CD4-positive, alpha-beta T cell (primary cell): ENCODE data around the gene DNAJB6. TPM values are rescaled to one million over a fixed set of nuclear protein-coding genes. Genes with fewer than 3 reads are reported as not detected.

Experiments used
- ATAC-seq: fragments of 200-7000 bp; cut with Tn5 transposase; one replicate; pipeline ENCODE4 v1.10.0; 2022; ENCODE audit warnings: mild to moderate bottlenecking; ENCODE audit not compliant: poor library complexity
- CTCF ChIA-PET: fragments of 350-600 bp; sonication (Branson Sonifier 250); formaldehyde crosslinking; loops from one replicate; lab custom pipeline; 2021; ENCODE audit warnings: antibody characterized with exemption, inconsistent platforms; lab: Charles Lee
- POLR2A ChIA-PET: fragments of 350-600 bp; sonication (Branson Sonifier 250); formaldehyde crosslinking; loops from one replicate; lab custom pipeline; 2021; ENCODE audit warnings: antibody characterized with exemption, inconsistent platforms; lab: Charles Lee
- DNase-seq, 14 experiments: peaks; one replicate each; pipeline ENCODE4 v3.0.0-alpha.2; 2013 to 2020; ENCODE audit warnings: mixed read lengths in 2 of 14
- H3K27ac ChIP-seq, 2 donors: one replicate each; pipeline versions ENCODE4 v1.5.1 to v1.7.0; 2013; ENCODE audit warnings: low read length in 2 of 2, low read depth in 1 of 2, mild to moderate bottlenecking in 1 of 2
- H3K27me3 ChIP-seq, 2 experiments: 1 replicate in 1 of 2; 2 replicates in 1 of 2; pipeline versions ENCODE4 v1.6.1 to v1.7.0; 2013; ENCODE audit warnings: low read length in 2 of 2, control low read depth in 1 of 2, mild to moderate bottlenecking in 1 of 2, moderate library complexity in 1 of 2; ENCODE audit not compliant: insufficient read depth in 2 of 2, control insufficient read depth in 1 of 2
- H3K36me3 ChIP-seq: one replicate; pipeline ENCODE4 v1.6.1; 2013; ENCODE audit warnings: low read length, control low read depth; ENCODE audit not compliant: insufficient read depth
- H3K4me1 ChIP-seq: one replicate; pipeline ENCODE4 v1.6.1; 2013; ENCODE audit warnings: low read length, control low read depth; ENCODE audit not compliant: insufficient read depth
- H3K4me3 ChIP-seq: one replicate; pipeline ENCODE4 v1.5.1; 2013; ENCODE audit warnings: mild to moderate bottlenecking, low read length, moderate library complexity
- H3K9me3 ChIP-seq, 2 experiments: 1 replicate in 1 of 2; 2 replicates in 1 of 2; pipeline versions ENCODE4 v1.6.1 to v1.7.0; 2013; ENCODE audit warnings: low read length in 2 of 2, mild to moderate bottlenecking in 2 of 2, control low read depth in 1 of 2, moderate library complexity in 1 of 2; ENCODE audit not compliant: control insufficient read depth in 1 of 2, insufficient read depth in 1 of 2
- H3K27ac Mint-ChIP-seq: one replicate; pipeline ENCODE4 v1.8.0; 2020; ENCODE audit warnings: mixed read lengths
- H3K27me3 Mint-ChIP-seq: one replicate; pipeline ENCODE4 v1.8.0; 2021; ENCODE audit warnings: mixed read lengths
- H3K36me3 Mint-ChIP-seq: one replicate; pipeline ENCODE4 v1.8.0; 2021; ENCODE audit warnings: low read depth, mixed read lengths
- H3K4me1 Mint-ChIP-seq: one replicate; pipeline ENCODE4 v1.8.0; 2021; ENCODE audit warnings: low read depth, mixed read lengths
- H3K4me3 Mint-ChIP-seq: one replicate; pipeline ENCODE4 v1.8.0; 2020; ENCODE audit warnings: mild to moderate bottlenecking, mixed read lengths
- H3K9me3 Mint-ChIP-seq: one replicate; pipeline ENCODE4 v1.8.0; 2020; ENCODE audit warnings: mixed read lengths
- intact Hi-C, 2 experiments: fragments of 100-400 bp; cut with DNase I in 1 of 2; cut with micrococcal nuclease in 1 of 2; formaldehyde crosslinking; loops; one replicate each; pipeline versions ENCODE4 v1.15.1 to v1.9.0; 2023 to 2025; cut with DNase I, micrococcal nuclease
- total RNA-seq, 174 experiments: library from RNA in 2 of 174; stranded (reverse) in 2 of 174; gene quantifications; one replicate each; pipeline ENCODE4 v1.2.3 and lab custom pipeline; 2021 to 2026
- TF ChIP-seq, protein P1 (sequence below): fragments of 200-600 bp; IDR thresholded peaks from one replicate; pipeline ENCODE4 v1.8.0; 2022; ENCODE audit warnings: antibody characterized with exemption, mild to moderate bottlenecking

DNAJB6 gene
- total RNA-seq, 2 experiments from 2014 or later = 232 to 242 TPM

DNA sequence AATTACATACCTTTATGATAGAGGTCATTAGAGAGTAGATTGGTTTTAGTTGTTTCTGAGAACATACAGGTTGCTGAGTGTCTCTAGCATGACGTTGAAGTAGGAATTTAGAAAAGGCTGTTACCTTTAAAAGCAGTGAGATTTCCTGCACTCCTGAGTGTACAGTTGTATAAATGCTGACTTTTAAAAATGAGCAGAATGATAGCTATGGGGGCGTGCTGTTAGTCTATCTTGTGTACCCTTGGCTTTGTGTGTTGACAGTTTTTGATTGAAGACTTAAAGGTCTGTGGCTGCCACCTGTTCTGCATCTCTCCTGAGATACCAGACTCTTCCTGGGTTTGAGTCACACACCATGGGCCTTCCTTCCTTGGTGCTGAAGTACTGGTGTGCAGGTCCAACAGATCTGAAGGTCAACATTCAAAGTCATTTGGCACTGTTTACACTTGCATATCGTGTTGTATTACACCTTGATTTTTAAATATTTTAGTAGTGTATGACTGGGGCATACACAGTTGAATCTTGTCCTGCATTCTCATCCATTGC lies 23.8 kb downstream of the DNAJB6 start:
- H3K27ac ChIP-seq = no peak overlapping the region
- H3K9me3 Mint-ChIP-seq = no peaks in the 10 kb centered on the region
- no peaks in the 10 kb centered on the region for H3K27me3 ChIP-seq
- H3K27ac Mint-ChIP-seq = no peak overlapping the region
- intact Hi-C loops = no loop called here
- H3K9me3 ChIP-seq = no peaks in the 10 kb centered on the region
- H3K27me3 Mint-ChIP-seq = no peaks in the 10 kb centered on the region
- DNase-seq = no peak
- H3K4me1 ChIP-seq = peaks cover 23% of the 10 kb centered on the region
- ATAC-seq = no peak
- peaks cover 92% of the 10 kb centered on the region for H3K36me3 Mint-ChIP-seq
- CTCF ChIA-PET = no interaction called here
- no peak overlapping the region for H3K4me3 ChIP-seq
- peaks cover 87% of the 10 kb centered on the region for H3K36me3 ChIP-seq
- TF ChIP-seq, protein P1, sequence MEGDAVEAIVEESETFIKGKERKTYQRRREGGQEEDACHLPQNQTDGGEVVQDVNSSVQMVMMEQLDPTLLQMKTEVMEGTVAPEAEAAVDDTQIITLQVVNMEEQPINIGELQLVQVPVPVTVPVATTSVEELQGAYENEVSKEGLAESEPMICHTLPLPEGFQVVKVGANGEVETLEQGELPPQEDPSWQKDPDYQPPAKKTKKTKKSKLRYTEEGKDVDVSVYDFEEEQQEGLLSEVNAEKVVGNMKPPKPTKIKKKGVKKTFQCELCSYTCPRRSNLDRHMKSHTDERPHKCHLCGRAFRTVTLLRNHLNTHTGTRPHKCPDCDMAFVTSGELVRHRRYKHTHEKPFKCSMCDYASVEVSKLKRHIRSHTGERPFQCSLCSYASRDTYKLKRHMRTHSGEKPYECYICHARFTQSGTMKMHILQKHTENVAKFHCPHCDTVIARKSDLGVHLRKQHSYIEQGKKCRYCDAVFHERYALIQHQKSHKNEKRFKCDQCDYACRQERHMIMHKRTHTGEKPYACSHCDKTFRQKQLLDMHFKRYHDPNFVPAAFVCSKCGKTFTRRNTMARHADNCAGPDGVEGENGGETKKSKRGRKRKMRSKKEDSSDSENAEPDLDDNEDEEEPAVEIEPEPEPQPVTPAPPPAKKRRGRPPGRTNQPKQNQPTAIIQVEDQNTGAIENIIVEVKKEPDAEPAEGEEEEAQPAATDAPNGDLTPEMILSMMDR = no peak
- peaks cover 56% of the 10 kb centered on the region for H3K4me1 Mint-ChIP-seq
- POLR2A ChIA-PET = no interaction called here
- no peak overlapping the region for H3K4me3 Mint-ChIP-seq

DNA sequence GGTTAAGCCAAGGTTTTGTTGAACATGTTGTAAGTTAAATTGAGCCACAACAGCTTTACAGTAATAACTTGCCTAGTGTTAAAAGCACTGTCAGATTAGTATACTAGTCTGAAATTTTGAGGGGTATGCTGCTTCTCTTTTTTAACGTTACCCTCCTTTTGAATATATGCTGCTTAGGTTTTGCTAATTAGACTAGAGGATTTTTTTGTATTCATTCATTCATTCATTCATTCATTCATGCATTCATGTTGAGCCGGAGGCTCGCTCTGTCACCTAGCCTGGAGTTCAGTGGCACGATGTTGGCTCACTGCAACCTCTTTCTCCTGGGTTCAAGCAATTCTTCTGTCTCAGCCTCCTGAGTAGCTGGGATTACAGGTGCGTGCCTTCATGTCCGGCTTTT lies 24.7 kb downstream of the DNAJB6 start:
- H3K36me3 ChIP-seq = peaks cover 87% of the 10 kb centered on the region
- H3K27me3 ChIP-seq = no peaks in the 10 kb centered on the region
- no peaks in the 10 kb centered on the region for H3K9me3 ChIP-seq
- H3K4me3 ChIP-seq = no peak overlapping the region
- ATAC-seq = no peak
- no peaks in the 10 kb centered on the region for H3K27me3 Mint-ChIP-seq
- ChIA-PET POLR2A (no interaction called here), CTCF (no interaction called here)
- H3K4me1 Mint-ChIP-seq = peaks cover 47% of the 10 kb centered on the region
- H3K27ac ChIP-seq = no peak overlapping the region
- H3K9me3 Mint-ChIP-seq = no peaks in the 10 kb centered on the region
- intact Hi-C loops = no loop called here
- TF ChIP-seq, protein P1 = no peak
- no peak for DNase-seq
- peaks cover 14% of the 10 kb centered on the region for H3K4me1 ChIP-seq
- H3K27ac Mint-ChIP-seq = no peak overlapping the region
- no peak overlapping the region for H3K4me3 Mint-ChIP-seq
- peaks cover 92% of the 10 kb centered on the region for H3K36me3 Mint-ChIP-seq

DNA sequence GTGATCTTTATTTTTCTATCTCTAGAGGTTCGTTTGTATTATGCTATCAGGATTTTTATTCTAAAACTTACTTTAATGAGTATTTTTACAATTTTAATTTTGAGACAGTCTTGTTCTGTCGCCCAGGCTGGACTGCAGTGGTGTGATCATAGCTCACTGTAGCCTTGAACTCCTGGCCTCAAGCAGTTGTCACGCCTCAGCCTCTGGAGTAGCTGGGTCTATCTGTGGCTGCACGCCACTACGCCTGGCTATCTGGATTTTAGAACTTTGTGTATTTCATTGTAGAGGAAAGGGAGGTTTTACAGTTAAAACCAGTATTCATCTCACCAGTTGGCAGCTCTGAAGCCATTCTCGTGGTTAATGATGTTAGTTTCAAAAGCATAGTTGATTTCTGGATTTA lies 25.9 kb downstream of the DNAJB6 start:
- Histone ChIP-seq H3K9me3 (no peaks in the 10 kb centered on the region), H3K36me3 (peaks cover 97% of the 10 kb centered on the region), H3K4me1 (peaks cover 6% of the 10 kb centered on the region), H3K27ac (no peak overlapping the region), H3K27me3 (no peaks in the 10 kb centered on the region), H3K4me3 (no peak overlapping the region)
- H3K4me1 Mint-ChIP-seq = peaks cover 35% of the 10 kb centered on the region
- intact Hi-C loops = no loop called here
- DNase-seq (no peak), ATAC-seq (no peak)
- H3K36me3 Mint-ChIP-seq = peaks cover 97% of the 10 kb centered on the region
- H3K27me3 Mint-ChIP-seq = no peaks in the 10 kb centered on the region
- no peak overlapping the region for H3K4me3 Mint-ChIP-seq
- ChIA-PET CTCF (no interaction called here), POLR2A (no interaction called here)
- TF ChIP-seq, protein P1 = no peak
- H3K9me3 Mint-ChIP-seq = no peaks in the 10 kb centered on the region
- no peak overlapping the region for H3K27ac Mint-ChIP-seq
